Left lung (tissue), 10 donors: ENCODE measurements around the gene SDR39U1. TPM values are rescaled to one million over a fixed set of nuclear protein-coding genes. Genes with fewer than 3 reads are reported as not detected.

ENCODE experiments used
- ATAC-seq: fragments of 200-7000 bp; cut with Tn5 transposase; one replicate; pipeline ENCODE4 v1.9.1; 2020; ENCODE audit warnings: moderate library complexity
- DNase-seq, 4 donors: peaks; one replicate each; pipeline ENCODE4 v3.0.0-alpha.2; 2013 to 2020
- H3K27ac ChIP-seq, 2 donors: fragments of 200-600 bp; sonication (generic) in 1 of 2; one replicate each; pipeline versions ENCODE4 v1.5.0 to v1.8.0; 2020 to 2021
- H3K27me3 ChIP-seq, 2 donors: fragments of 200-600 bp; sonication (generic) in 1 of 2; one replicate each; pipeline versions ENCODE4 v1.5.0 to v1.8.0; 2020 to 2021
- H3K36me3 ChIP-seq, 2 donors: fragments of 200-600 bp; sonication (generic) in 1 of 2; one replicate each; pipeline versions ENCODE4 v1.5.0 to v1.8.0; 2020 to 2021
- H3K4me1 ChIP-seq, 2 donors: fragments of 200-600 bp; one replicate each; pipeline ENCODE4 v1.8.0; 2021
- H3K4me3 ChIP-seq, 2 donors: fragments of 200-600 bp; sonication (generic) in 1 of 2; one replicate each; pipeline versions ENCODE4 v1.5.0 to v1.8.0; 2020 to 2021; ENCODE audit warnings: mild to moderate bottlenecking in 1 of 2
- H3K9me3 ChIP-seq, 2 donors: fragments of 200-600 bp; sonication (generic) in 1 of 2; one replicate each; pipeline versions ENCODE4 v1.5.0 to v1.8.0; 2020 to 2021
- CTCF ChIP-seq, 2 donors: fragments of 200-600 bp; sonication (generic) in 1 of 2; IDR thresholded peaks; one replicate each; pipeline versions ENCODE4 v1.5.0 to v1.8.0; 2021; ENCODE audit warnings: antibody characterized with exemption in 2 of 2
- intact Hi-C, 2 donors: fragments of 100-400 bp; cut with DNase I; formaldehyde crosslinking; loops; one replicate each; pipeline versions ENCODE4 v1.11.2 to v1.14.2; 2022
- polyA plus RNA-seq, 6 donors: library from polyadenylated mRNA; unstranded; fragments of 120-200 nt; gene quantifications; one replicate each; pipeline ENCODE4 v1.2.1, GENCODE V29; 2013; ENCODE audit not compliant: insufficient read length in 6 of 6
- total RNA-seq, 2 donors: library from RNA; stranded (reverse); fragmentation: NEBNext Ultra II Directional; extraction: Animal tissue kit (Norgen Biotek cat#: 25700); gene quantifications; one replicate each; pipeline ENCODE4 v1.2.1, GENCODE V29; 2021
- donor health status: DM: no; HTN: yes; CAD: no.
- donor health status: DM: no; HTN: no; CAD: no.

Gene SDR39U1
- total and polyA plus RNA-seq, 8 donors, result 32.7 to 51.9 (median 43.3) TPM

DNA sequence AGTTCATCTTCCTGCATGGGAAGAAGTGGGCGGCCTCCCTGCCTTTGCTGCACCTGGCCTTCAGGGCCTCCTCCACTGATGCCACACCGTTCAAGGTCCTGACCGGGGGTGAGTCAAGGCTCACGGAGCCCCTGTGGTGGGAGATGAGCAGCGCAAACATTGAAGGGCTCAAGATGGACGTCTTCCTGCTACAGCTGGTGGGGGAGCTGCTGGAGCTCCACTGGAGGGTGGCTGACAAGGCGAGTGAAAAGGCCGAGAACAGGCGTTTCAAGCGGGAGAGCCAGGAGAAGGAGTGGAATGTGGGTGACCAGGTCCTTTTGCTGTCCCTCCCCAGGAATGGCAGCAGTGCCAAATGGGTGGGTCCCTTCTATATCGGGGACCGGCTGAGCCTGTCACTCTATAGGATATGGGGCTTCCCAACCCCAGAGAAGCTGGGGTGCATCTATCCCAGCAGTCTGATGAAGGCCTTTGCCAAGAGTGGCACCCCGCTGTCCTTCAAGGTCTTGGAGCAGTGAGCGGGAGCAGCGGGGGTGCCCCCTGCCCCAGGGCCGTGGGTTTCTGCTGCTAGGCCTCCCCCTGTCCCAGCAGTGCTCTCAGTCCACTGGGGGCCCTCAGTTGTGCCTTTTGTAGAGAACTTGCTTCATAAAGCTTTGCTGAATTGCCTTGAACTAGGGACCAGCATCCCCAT lies 25.5 kb downstream of the SDR39U1 start:
- Histone ChIP-seq H3K4me3 (no peak overlapping the region), H3K9me3 (no peaks in the 10 kb centered on the region), H3K4me1 (peaks cover 0 to 8% of the 10 kb centered on the region in 2 donors), H3K36me3 (peaks cover 0 to 25% of the 10 kb centered on the region in 2 donors), H3K27me3 (no peaks in the 10 kb centered on the region), H3K27ac (no peak overlapping the region)
- no peak for ATAC-seq
- DNase-seq, result no peak
- intact Hi-C loops, result no loop called here
- TF ChIP-seq CTCF (IDR thresholded peaks at IDR 0.05), result no peak

DNA sequence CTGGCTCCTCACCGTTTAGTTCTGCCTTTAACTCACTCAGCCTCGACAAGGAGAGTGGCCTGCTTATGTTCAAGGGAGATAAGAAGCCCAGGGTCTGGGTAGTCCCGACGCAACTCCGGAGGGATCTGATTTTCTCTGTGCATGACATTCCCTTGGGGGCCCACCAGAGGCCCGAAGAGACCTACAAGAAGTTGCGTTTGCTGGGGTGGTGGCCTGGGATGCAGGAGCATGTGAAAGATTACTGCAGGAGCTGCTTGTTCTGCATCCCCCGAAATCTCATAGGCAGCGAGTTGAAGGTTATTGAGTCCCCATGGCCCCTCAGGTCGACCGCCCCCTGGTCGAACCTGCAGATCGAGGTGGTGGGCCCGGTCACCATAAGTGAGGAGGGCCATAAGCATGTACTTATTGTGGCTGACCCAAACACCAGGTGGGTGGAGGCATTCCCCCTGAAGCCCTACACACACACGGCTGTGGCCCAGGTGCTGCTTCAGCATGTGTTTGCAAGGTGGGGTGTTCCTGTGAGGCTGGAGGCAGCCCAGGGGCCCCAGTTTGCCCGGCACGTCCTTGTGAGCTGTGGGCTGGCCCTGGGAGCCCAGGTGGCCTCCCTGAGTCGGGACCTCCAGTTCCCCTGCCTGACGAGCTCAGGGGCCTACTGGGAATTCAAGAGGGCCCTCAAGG lies 26.2 kb downstream of the SDR39U1 start:
- DNase-seq (no peak), ATAC-seq (no peak)
- peaks cover 0 to 8% of the 10 kb centered on the region in 2 donors for H3K4me1 ChIP-seq
- no peaks in the 10 kb centered on the region for H3K9me3 ChIP-seq
- H3K4me3 ChIP-seq, result no peak overlapping the region
- peaks cover 0 to 25% of the 10 kb centered on the region in 2 donors for H3K36me3 ChIP-seq
- H3K27ac ChIP-seq, result no peak overlapping the region
- no peaks in the 10 kb centered on the region for H3K27me3 ChIP-seq
- TF ChIP-seq CTCF (IDR thresholded peaks at IDR 0.05), result no peak
- intact Hi-C loops, result no loop called here

DNA sequence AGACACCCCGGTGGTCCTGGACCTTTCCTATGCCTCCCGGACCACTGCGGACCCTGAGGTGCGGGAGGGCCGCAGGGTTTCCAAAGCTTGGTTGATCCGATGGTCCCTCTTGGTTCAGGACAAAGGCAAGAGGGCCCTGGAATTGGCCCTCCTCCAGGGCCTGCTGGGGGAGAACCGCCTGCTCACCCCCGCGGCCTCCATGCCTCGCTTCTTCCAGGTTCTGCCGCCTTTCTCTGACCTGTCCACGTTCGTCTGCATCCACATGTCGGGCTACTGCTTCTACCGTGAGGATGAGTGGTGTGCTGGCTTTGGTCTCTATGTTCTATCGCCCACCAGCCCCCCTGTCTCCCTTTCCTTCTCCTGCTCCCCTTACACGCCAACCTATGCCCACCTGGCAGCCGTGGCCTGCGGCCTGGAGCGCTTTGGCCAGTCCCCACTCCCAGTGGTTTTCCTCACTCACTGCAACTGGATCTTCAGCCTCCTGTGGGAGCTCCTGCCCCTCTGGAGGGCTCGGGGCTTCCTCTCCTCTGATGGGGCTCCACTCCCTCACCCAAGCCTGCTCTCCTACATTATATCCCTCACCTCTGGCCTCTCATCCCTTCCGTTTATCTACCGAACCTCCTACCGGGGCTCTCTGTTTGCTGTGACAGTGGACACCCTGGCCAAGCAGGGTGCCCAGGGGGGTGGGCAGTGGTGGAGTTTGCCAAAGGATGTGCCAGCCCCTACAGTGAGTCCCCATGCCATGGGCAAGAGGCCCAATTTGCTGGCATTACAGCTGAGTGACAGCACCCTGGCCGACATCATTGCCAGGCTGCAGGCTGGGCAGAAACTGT lies 26.9 kb downstream of the SDR39U1 start:
- Histone ChIP-seq H3K9me3 (no peaks in the 10 kb centered on the region), H3K4me1 (peaks cover 0 to 8% of the 10 kb centered on the region in 2 donors), H3K36me3 (peaks cover 0 to 25% of the 10 kb centered on the region in 2 donors), H3K27ac (no peak overlapping the region), H3K27me3 (no peaks in the 10 kb centered on the region), H3K4me3 (no peak overlapping the region)
- no peak for TF ChIP-seq CTCF (IDR thresholded peaks at IDR 0.05)
- ATAC-seq (no peak), DNase-seq (no peak)
- intact Hi-C loops, result no loop called here

GRCh38 chr14:24414732-24415420 lies 27.7 kb downstream of the SDR39U1 start:
- no peak for ATAC-seq

More at GRCh38 chr14:24414732-24415420, 27.7 kb downstream of the SDR39U1 start:
- peaks cover 0 to 25% of the 10 kb centered on the region in 2 donors for H3K36me3 ChIP-seq
- H3K27ac ChIP-seq, result no peak overlapping the region
- intact Hi-C loops, result no loop called here
- no peaks in the 10 kb centered on the region for H3K9me3 ChIP-seq
- H3K27me3 ChIP-seq, result no peaks in the 10 kb centered on the region
- DNase-seq, result no peak
- TF ChIP-seq CTCF (IDR thresholded peaks at IDR 0.05), result no peak
- H3K4me3 ChIP-seq, result no peak overlapping the region
- H3K4me1 ChIP-seq, result peaks cover 0 to 8% of the 10 kb centered on the region in 2 donors
